ENCODE data around the gene CGB2.

CGB2 gene

DNA sequence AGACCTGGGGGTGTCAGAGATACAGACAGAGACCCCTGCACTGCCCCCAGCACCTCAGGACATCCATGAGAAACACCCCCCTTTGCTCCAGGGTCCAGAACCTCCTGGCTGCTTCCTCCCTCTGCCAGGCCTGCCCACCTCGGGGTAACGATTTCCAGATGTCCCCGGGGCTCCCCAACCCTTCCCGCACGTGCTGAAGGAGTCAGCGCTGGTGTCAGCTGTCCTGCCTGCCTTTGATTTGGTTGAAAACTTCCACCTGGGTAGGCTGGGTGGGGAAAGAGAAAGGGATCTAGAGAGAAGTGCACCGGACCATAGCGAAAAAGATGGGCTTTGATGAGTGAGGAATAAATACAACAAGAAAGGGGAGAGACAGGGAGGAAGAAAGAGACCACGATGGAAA lies 27.4 kb downstream of the CGB2 start:
- TF ChIP-seq, protein P1, sequence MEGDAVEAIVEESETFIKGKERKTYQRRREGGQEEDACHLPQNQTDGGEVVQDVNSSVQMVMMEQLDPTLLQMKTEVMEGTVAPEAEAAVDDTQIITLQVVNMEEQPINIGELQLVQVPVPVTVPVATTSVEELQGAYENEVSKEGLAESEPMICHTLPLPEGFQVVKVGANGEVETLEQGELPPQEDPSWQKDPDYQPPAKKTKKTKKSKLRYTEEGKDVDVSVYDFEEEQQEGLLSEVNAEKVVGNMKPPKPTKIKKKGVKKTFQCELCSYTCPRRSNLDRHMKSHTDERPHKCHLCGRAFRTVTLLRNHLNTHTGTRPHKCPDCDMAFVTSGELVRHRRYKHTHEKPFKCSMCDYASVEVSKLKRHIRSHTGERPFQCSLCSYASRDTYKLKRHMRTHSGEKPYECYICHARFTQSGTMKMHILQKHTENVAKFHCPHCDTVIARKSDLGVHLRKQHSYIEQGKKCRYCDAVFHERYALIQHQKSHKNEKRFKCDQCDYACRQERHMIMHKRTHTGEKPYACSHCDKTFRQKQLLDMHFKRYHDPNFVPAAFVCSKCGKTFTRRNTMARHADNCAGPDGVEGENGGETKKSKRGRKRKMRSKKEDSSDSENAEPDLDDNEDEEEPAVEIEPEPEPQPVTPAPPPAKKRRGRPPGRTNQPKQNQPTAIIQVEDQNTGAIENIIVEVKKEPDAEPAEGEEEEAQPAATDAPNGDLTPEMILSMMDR (conservative IDR thresholded peaks at IDR 0.05) = no peak
- no peak overlapping the region for H3K27ac ChIP-seq

DNA sequence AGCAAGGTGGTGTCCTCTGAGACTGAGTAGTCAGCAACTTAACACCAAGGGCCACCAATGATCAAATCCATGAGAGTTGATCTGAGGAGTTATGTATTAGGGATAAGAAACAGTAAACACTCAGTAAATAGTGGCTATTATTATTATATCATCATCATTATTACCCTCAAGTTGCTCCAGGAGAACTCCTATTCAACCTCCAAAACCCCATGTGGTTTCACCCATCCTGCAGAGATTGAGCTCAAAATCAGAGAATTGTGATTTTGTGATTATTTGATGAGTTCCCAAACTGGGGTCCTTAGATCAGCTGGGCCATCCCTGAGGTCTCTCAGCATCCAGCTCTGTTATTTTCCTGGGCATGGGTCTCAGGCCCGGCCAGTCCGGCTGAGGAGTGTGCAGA lies 29.3 kb downstream of the CGB2 start:
- no peak overlapping the region for H3K27ac ChIP-seq
- TF ChIP-seq, protein P1 (conservative IDR thresholded peaks at IDR 0.05) = no peak

DNA sequence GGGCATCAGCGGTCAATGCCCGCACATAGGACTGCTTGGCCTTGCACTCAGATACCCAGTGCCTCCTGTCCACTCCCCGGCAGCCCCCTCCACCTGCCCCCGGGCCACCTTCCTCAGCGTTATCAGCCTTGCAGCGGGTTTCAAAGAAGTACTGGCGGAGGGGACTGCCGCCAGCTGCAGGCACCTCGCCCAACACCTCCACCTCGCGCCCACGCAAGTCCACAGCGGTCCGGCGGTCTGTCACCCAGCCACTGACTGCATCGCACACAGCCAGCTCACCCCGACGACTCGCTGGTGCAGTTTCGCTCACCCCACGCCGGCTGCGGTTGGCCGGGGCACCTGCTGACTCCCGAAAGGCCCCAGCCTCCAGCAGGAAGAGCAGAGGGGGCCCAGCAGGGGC lies 29.8 kb downstream of the CGB2 start:
- H3K27ac ChIP-seq = no peak overlapping the region
- TF ChIP-seq, protein P1 (conservative IDR thresholded peaks at IDR 0.05) = no peak

DNA sequence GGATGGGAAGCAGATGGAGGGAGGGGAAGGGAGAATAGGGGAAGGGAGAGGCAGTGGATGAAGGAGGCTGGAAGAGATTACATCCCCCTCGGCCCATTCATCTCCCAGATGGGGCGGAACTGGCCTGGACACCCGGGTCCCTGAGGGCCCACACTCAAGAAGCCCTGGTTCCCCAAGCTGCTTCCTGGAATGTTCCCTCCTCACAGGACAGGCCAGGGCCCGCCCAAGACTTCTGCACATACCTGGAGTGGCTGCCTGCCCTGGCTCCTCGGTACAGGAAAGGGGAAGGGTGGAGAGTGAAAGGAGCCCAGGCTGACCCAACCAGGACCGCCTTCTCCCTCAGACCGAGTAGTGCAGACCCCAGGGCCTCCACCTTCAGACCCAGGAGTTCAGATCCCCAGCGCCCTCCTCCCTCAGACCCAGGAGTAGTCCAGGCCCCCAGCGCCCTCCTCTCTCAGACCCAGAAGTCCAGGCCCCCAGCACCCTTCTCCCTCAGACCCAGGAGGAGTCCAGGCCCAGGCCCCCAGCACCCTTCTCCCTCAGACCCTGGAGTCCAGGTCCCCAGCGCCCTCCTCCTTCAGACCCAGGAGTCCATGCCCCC lies 32.4 kb downstream of the CGB2 start:
- H3K27ac ChIP-seq = peak overlapping the region; percentile 57; the same call in 1 of the 2 replicates
- TF ChIP-seq, protein P1 (conservative IDR thresholded peaks at IDR 0.05) = no peak

DNA sequence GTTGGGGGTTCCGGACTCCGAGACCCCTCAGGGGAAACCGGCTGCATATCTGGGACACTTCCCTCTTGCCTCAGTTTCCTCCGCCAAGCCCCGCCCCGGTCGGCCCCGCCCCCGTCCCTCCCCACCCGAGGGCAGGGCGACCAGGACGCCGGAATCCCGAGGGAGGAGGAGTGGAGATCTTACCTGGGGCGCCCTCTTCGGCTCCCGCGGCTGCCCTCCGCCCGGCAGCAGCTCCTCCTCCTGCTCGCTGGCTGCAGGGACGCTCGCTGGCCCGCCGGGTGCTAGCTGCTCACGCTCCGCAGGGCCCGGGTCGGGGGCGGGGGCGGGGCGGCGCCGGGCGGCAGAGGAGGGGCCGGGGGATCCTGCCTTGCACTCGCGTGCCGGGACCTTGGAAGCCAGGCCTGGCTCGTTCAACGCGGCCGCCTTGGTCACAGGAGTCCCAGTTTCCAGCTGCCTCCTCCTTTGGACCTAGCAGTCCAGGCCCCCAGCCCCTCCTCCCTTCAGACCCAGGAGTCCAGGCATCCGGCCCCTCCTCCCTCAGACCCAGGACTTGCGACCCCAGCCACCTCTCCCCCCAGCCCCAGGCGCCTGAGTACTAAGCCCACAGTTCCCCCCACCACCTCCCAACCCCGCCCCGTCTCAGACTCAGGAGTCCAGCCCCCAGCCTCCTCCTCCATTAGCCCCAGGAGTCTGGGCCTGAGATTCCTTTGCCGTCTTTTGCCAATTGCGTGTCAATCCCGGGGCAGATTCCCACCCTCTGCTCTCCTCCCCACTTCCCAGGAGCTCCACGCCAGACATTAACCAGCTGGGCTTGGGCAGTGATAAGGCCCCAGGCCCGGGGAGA lies 33.3 kb downstream of the CGB2 start, which contains the start of gene NTF4:
TSS of gene NTF4 (minus strand) at position 51 of the 844 bp plus-strand sequence. CDS start 2,821 bp downstream, outside the sequence.
- TF ChIP-seq, protein P1 (conservative IDR thresholded peaks at IDR 0.05) = peak; percentile 24
- peak within 1 kb of the TSS; percentile 57 for H3K27ac ChIP-seq

DNA sequence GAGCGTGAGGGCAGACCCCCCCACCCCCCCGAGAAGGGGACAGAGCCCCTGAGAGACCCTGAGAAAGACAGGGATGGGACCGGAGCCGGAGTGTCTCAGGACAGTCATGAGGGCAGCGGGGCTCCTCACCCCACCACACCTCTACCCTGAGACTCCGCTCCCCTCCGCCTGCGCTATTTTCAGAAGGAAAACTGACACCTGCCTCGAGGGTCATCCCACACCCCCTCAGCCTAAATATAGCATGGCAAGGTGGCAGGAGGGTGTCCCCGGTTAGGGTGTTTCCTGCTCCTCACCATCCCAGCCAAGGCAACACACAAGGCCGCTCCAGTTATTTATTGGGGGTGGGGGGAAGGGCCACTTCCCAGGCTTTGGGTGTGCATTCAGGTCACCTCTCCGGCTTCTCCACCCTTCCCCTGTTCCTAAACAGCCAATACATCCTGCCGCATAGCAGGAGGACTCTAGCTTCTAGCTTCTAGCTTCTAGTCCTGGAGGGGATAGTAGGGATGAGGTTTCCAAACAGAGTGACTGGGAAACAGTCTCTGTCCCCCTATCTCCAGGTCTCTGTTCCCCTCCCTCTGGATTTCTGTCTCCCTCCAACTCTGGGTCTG lies 34.3 kb downstream of the CGB2 start:
- H3K27ac ChIP-seq = no peak overlapping the region
- TF ChIP-seq, protein P1 (conservative IDR thresholded peaks at IDR 0.05) = no peak

DNA sequence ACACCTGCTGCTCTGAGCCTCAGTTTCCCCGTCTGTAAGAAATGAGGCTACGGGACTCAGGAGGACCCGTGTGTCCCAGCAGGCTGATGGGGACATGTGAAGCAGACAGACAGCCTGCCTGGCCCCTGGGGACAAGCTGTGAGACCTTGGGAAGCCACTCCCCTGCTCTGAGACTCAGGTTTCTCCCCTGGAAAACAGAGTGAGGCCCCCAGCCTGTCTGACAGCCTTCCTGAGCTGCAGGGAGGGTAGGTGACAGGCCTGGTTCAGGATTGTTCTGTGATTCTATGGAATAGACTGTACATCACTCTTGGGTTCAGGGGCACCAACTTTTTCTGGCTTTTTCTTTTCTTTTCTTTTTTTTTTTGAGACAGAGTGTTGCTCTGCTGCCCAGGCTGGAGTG lies 35.9 kb downstream of the CGB2 start:
- H3K27ac ChIP-seq = no peak overlapping the region
- TF ChIP-seq, protein P1 (conservative IDR thresholded peaks at IDR 0.05) = no peak

Measured in VCaP (cell line).